GM19240 (cell line): ENCODE measurements around the gene GTPBP6.
"Not testable (repeated sequence)": the region's sequence is repeated elsewhere in the genome, so short reads cannot be mapped to it uniquely, and the experiment has no call there.

ENCODE experiments used
- DNase-seq: peaks from one replicate; pipeline ENCODE4 v3.0.0; 2011; ENCODE audit warnings: low spot score; ENCODE audit not compliant: insufficient read length

Gene GTPBP6

GRCh38 chrX:335758-336155 lies 17.2 kb upstream of the GTPBP6 start:
- no peak for DNase-seq

- DNase-seq: no peak
Measured at GRCh38 chrX:334971-335757, 16.6 kb upstream of the GTPBP6 start.

GRCh38 chrX:334331-334891 lies 15.8 kb upstream of the GTPBP6 start:
- no peak for DNase-seq

- no peak for DNase-seq
Measured at GRCh38 chrX:333611-334311, 15.2 kb upstream of the GTPBP6 start.

- no peak for DNase-seq
Measured at GRCh38 chrX:332916-333610, 14.5 kb upstream of the GTPBP6 start.

- no peak for DNase-seq
Measured at GRCh38 chrX:332496-332860, 13.9 kb upstream of the GTPBP6 start.

GRCh38 chrX:331825-332495 lies 13.4 kb upstream of the GTPBP6 start:
- no peak for DNase-seq

GRCh38 chrX:331151-331824 lies 12.7 kb upstream of the GTPBP6 start:
- DNase-seq: no peak

GRCh38 chrX:330726-331150 lies 12.1 kb upstream of the GTPBP6 start:
- DNase-seq: no peak

GRCh38 chrX:330141-330725 lies 11.6 kb upstream of the GTPBP6 start:
- DNase-seq: not testable (repeated sequence)

- no peak for DNase-seq
Measured at GRCh38 chrX:329291-329910, 10.8 kb upstream of the GTPBP6 start.

GRCh38 chrX:327660-328126 lies 9.1 kb upstream of the GTPBP6 start:
- no peak for DNase-seq

GRCh38 chrX:324664-325063 lies 6.1 kb upstream of the GTPBP6 start:
- not testable (repeated sequence) for DNase-seq

- no peak for DNase-seq
Measured at GRCh38 chrX:323721-324628, 5.4 kb upstream of the GTPBP6 start.

- DNase-seq: no peak
Measured at GRCh38 chrX:320126-320783, 1.7 kb upstream of the GTPBP6 start.

- DNase-seq: no peak
Measured at GRCh38 chrX:319579-320125, 1.1 kb upstream of the GTPBP6 start.

GRCh38 chrX:318068-318738 lies 393 bp downstream of the GTPBP6 start:
- DNase-seq: peak; percentile 84
